NCI-H82 treated with DMSO at 0.1 percent for 48 hours (cell line): ENCODE results near the gene LRP1-AS.

ENCODE experiments used
- DNase-seq: peaks from one replicate; lab custom pipeline; 2025; ENCODE audit not compliant: unreplicated experiment; lab: John Stamatoyannopoulos, UW

LRP1-AS gene

DNA sequence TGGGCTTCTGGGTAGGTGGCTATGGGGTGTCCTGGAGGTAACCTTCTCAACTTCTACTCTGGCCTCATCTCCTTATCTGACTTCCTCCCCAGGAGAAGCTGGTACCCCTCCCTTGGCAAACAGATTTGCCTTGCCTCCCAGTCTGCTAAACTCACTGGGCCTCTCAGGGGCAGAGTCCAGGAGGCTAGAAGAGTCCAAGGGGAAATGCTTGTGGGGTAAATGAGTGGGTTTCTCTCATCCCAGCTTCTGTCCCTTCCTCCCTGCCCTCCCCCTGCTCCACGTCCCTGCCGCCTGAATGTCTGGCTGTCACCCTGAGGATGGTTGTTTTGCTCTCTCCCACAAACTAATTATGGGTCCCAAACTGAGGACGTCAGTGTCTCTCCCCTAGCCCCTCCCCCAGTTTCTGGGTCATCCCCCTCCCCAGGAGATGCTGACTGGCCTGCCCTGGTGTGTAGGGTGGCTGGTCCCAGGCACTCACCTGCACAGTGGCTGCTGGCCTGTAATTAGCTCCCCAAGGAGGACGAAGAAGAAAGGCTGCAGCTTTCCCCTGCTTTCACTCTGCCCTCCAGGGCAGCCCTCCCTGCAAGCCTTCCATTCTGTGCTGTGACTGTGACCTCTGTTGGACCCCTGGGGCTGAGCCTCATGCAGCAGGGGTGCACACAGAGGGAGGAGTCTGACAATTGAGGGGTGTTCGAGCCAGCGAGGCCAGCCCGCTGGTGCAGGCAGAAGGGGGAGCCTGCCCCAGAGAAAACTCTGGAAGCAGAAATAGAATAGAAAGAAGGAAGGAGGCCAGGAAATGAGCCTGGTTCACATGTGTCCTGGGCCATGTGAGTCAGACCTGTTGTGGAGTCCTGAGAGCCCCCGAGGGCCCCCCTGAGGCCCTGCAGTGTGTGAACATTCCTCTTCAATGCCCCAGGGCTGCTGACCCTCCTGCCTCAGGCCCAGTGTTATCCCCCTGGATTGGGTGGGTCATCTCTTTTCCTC, at the start of gene LRP1-AS:
TSS of gene LRP1-AS (minus strand) at position 659 of the 984 bp plus-strand sequence.
- DNase-seq, result no peak

DNA sequence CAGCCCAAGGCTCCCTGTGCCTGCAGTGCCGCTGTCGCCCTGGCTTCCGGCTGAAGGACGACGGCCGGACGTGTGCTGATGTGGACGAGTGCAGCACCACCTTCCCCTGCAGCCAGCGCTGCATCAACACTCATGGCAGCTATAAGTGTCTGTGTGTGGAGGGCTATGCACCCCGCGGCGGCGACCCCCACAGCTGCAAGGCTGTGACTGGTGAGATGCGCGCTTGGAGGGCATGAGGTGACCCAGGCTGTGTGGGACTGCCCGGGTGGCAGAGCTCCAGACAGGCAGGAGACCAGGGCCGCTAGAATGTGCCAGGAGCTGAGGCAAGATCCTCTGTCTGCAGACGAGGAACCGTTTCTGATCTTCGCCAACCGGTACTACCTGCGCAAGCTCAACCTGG, 49.5 kb upstream of the LRP1-AS start:
- no peak for DNase-seq

DNA sequence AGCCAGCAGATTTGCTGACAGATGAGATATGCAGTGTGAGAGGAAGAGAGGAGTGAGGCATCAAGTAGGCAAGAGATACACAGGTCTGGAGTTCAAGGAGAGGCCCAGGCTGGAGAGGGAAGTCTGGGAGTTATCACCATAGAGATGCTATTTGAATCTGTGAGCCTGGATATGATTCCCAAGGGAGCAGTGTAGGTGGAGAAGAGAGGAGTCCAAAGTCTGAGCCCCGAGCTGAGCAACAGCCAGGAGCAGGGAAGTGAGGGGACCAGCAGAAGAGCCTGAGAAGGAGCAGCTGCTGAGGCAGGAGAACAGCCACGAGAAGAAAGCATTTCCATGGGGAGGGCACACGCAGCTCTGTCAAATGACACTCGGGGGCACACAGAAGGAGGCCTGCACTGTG, 49.0 kb upstream of the LRP1-AS start:
- DNase-seq, result no peak

DNA sequence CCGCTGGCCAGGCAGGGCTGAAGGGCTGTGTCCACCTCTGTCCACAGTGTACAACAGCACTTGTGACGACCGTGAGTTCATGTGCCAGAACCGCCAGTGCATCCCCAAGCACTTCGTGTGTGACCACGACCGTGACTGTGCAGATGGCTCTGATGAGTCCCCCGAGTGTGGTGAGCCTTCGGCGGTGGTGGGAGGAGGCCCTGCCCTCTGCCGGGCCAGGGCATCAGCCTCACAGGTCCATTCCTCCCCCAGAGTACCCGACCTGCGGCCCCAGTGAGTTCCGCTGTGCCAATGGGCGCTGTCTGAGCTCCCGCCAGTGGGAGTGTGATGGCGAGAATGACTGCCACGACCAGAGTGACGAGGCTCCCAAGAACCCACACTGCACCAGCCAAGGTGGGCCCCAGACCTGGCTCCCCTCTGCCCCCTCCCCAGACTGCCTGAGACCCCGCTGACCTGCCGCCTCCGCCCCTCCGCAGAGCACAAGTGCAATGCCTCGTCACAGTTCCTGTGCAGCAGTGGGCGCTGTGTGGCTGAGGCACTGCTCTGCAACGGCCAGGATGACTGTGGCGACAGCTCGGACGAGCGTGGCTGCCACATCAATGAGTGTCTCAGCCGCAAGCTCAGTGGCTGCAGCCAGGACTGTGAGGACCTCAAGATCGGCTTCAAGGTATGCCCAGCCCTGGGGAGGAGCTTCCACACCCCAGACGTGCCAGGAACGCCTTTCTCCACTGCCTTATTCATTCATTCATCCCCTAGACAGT, 48.4 kb upstream of the LRP1-AS start:
- DNase-seq, result no peak

- no peak for DNase-seq
These were observed 47.8 kb upstream of the LRP1-AS start for GRCh38 chr12:57195186-57195585.

- no peak for DNase-seq
These were observed 46.8 kb upstream of the LRP1-AS start for GRCh38 chr12:57194253-57194652.

- no peak for DNase-seq
These were observed 46.4 kb upstream of the LRP1-AS start for GRCh38 chr12:57193706-57194245.

GRCh38 chr12:57192920-57193319, 45.5 kb upstream of the LRP1-AS start:
- no peak for DNase-seq

DNA sequence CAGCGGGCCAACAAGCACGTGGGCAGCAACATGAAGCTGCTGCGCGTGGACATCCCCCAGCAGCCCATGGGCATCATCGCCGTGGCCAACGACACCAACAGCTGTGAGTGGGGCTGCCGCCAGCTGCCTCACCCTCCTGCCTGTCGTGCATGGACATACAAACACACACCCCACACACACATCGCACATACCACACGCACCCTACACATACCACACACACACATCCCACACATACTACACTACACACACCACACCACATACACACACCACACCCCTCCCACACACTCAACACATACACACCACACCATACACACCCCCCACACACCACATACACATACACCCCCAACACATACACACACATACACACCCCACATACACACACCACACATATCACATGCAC, 44.0 kb upstream of the LRP1-AS start:
- no peak for DNase-seq

DNA sequence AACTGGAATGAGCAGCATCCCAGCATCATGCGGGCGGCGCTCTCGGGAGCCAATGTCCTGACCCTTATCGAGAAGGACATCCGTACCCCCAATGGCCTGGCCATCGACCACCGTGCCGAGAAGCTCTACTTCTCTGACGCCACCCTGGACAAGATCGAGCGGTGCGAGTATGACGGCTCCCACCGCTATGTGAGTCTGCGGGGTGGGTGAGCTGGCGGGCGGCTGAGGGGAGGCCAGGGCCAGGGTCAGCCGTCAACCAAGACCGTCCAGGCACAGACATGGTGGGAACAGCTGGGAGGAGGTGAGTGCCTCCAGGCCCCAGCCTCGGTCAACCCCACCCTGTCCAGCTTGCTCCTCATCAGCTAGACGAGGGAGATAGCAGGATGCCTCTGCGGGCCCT, 43.4 kb upstream of the LRP1-AS start:
- no peak for DNase-seq

- DNase-seq, result no peak
These were observed 42.6 kb upstream of the LRP1-AS start for GRCh38 chr12:57190037-57190436.

- no peak for DNase-seq
These were observed 40.6 kb upstream of the LRP1-AS start for GRCh38 chr12:57188090-57188425.

DNA sequence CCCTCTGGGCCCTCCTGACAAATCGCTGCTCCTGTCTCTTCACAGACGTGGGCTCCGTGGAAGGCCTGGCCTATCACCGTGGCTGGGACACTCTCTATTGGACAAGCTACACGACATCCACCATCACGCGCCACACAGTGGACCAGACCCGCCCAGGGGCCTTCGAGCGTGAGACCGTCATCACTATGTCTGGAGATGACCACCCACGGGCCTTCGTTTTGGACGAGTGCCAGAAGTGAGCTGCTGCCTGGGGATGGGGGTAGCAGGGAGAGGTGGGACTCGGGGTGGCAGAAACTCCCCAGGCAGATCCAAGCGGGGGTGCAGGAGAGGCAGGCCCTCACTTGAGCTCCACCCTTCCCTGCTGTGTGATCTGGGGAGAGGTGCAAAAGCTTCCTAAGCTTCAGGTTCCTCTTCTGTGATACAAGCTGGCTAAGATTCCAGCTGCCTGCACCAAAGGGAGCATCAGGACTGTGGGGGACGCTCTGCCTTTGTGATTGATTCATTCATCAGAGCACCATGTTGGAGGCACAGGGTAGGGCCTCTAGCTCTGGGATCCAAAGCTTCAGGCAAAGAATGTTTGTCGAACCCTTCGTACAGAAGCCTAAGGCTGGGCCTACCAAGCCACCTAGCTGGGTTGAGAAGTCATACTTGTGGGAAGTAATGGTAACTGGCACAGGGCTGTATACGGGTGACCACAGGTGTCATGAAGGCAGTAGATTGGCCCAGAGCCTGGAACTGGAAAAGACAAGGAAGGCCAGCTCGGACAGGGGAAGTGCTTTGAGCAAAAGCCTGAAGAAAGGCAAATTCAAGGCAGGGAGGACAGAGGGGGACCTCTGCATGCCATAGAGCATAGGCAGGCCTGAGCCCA, 40.0 kb upstream of the LRP1-AS start:
- DNase-seq, result no peak

DNA sequence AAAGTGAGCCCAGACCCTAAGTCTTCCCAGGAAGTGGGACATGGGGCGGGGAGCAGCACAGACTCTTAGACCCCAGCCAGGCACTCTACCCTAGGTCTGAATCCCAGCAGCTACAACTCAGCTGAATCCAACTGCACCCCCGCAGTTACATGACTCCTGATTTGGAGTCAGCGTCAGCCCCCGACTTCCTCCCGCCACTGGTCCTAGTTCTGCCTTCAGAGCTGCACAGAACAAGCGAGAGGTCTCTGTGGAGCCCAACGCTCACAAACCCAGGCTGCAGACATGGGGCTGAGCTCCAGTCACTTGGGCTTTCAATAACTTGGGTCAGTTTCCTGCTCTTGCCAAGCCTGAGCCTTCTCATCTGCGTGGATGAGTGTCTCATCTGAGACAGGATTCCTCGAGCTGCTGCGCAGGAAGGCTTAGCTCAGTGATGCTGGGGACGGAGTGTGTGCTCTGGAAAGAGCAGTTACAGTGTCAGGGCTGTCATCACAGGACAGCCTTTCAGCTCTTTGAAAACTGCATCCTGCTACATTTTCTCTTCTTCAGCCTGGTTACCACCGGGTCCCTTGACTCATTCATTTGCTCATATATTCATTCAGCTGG, 38.6 kb upstream of the LRP1-AS start:
- DNase-seq, result no peak

DNA sequence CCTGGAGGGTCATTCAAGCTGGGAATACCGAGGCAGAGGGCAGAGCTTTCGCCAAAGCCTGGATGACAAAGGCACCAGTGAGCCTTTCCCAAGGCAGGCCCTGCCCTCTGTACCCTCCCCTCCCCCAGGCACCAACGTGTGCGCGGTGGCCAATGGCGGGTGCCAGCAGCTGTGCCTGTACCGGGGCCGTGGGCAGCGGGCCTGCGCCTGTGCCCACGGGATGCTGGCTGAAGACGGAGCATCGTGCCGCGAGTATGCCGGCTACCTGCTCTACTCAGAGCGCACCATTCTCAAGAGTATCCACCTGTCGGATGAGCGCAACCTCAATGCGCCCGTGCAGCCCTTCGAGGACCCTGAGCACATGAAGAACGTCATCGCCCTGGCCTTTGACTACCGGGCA, 38.0 kb upstream of the LRP1-AS start:
- DNase-seq, result no peak

- no peak for DNase-seq
These were observed 36.7 kb upstream of the LRP1-AS start for GRCh38 chr12:57183939-57184725.

- peak; percentile 37 for DNase-seq
These were observed 35.6 kb upstream of the LRP1-AS start for GRCh38 chr12:57182918-57183575.

DNA sequence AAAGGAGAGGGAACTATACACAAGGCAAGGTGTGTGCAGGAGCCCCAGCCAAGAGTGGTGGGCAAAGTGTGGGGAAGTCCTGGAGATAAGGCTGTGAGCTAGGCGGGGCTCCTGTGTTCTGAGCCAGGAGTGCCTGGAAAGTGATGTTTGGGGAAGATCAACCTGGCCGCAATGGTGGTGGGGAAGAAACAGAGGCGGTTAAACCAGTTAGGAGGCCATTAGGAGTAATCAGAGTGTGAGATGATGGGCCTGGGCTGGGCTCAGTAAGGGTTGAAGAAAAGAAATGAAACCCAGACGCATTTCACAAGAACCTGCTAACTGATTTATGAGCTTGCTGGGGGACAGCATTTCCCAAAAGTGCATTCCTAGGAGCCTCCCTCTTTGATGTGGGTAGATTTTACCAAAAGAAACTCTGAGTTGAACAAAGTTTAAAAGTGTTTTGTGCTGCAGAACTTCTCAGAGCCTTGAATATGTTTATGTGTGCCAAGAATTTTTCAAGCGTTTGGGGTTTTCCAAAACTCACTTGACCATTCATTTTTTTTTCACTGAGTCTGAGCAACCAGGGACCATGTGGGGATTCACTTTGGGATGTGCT, 34.2 kb upstream of the LRP1-AS start:
- no peak for DNase-seq

- DNase-seq, result no peak
These were observed 33.7 kb upstream of the LRP1-AS start for GRCh38 chr12:57181072-57181471.
